GM23338 (cell line): Measurements from ENCODE around the gene ZNF230. TPM values are rescaled to one million over a fixed set of nuclear protein-coding genes. Genes with fewer than 3 reads are reported as not detected.

Experiments used
- ATAC-seq: fragments of 200-7000 bp; cut with Tn5 transposase; 3 replicates; pipeline ENCODE4 v1.9.1; 2020
- DNase-seq: peaks from one replicate; pipeline ENCODE4 v3.0.0-alpha.2; 2015; ENCODE audit warnings: low spot score
- H2AFZ ChIP-seq: fragments of 200-600 bp; sonication (generic); 2 replicates; pipeline ENCODE4 v1.8.0; 2016; ENCODE audit warnings: antibody characterized with exemption, mild to moderate bottlenecking, moderate library complexity
- H3F3A ChIP-seq: fragments of 200-600 bp; sonication (generic); replicated peaks from 2 replicates; pipeline ENCODE4 v1.8.0; 2017; ENCODE audit warnings: antibody characterized with exemption, mixed run types, low read depth
- H3K27ac ChIP-seq: fragments of 200-600 bp; sonication (generic); 2 replicates; pipeline ENCODE4 v1.6.1; 2016; ENCODE audit warnings: low read depth
- H3K27me3 ChIP-seq: fragments of 200-600 bp; sonication (generic); 2 replicates; pipeline ENCODE4 v1.8.0; 2016; ENCODE audit warnings: mild to moderate bottlenecking, mixed run types, moderate library complexity; ENCODE audit not compliant: insufficient read depth
- H3K36me3 ChIP-seq: fragments of 200-600 bp; sonication (generic); 2 replicates; pipeline ENCODE4 v1.8.0; 2016; ENCODE audit warnings: mild to moderate bottlenecking; ENCODE audit not compliant: insufficient read depth
- H3K4me1 ChIP-seq: fragments of 200-600 bp; sonication (generic); 2 replicates; pipeline ENCODE4 v1.8.0; 2016; ENCODE audit warnings: mild to moderate bottlenecking, moderate library complexity; ENCODE audit not compliant: insufficient read depth
- H3K4me2 ChIP-seq: fragments of 200-600 bp; sonication (generic); 2 replicates; pipeline ENCODE4 v1.7.1; 2017; ENCODE audit warnings: mixed run types
- H3K4me3 ChIP-seq: fragments of 200-600 bp; sonication (generic); 2 replicates; pipeline ENCODE4 v1.6.1; 2016; ENCODE audit warnings: mixed run types
- H3K79me2 ChIP-seq: fragments of 200-600 bp; sonication (generic); replicated peaks from 2 replicates; pipeline ENCODE4 v1.8.0; 2017; ENCODE audit warnings: mild to moderate bottlenecking; ENCODE audit not compliant: insufficient read depth
- H3K9me2 ChIP-seq: fragments of 200-600 bp; sonication (generic); 2 replicates; pipeline ENCODE4 v1.8.0; 2017; ENCODE audit not compliant: insufficient read depth
- H4K20me1 ChIP-seq: fragments of 200-600 bp; sonication (generic); replicated peaks from 2 replicates; pipeline ENCODE4 v1.8.0; 2017; ENCODE audit warnings: mild to moderate bottlenecking; ENCODE audit not compliant: insufficient read depth
- H3K27ac Mint-ChIP-seq: 2 replicates; pipeline ENCODE4 v1.8.0; 2020; ENCODE audit warnings: inconsistent platforms, mild to moderate bottlenecking, moderate library complexity, mixed read lengths
- H3K27me3 Mint-ChIP-seq: 3 replicates; pipeline ENCODE4 v1.8.0; 2022; ENCODE audit warnings: low read depth, mild to moderate bottlenecking, moderate library complexity, mixed read lengths, inconsistent platforms; ENCODE audit not compliant: insufficient read depth, poor library complexity
- H3K36me3 Mint-ChIP-seq: 3 replicates; pipeline ENCODE4 v1.8.0; 2021; ENCODE audit warnings: low read depth, mild to moderate bottlenecking, inconsistent platforms, moderate library complexity, mixed read lengths
- H3K4me1 Mint-ChIP-seq: 3 replicates; pipeline ENCODE4 v1.8.0; 2020; ENCODE audit warnings: mild to moderate bottlenecking, inconsistent platforms, mixed read lengths
- H3K4me3 Mint-ChIP-seq: 3 replicates; pipeline ENCODE4 v1.8.0; 2021; ENCODE audit warnings: moderate library complexity, mild to moderate bottlenecking, inconsistent platforms, mixed read lengths
- H3K9me3 Mint-ChIP-seq: 3 replicates; pipeline ENCODE4 v1.8.0; 2020; ENCODE audit warnings: moderate library complexity, mild to moderate bottlenecking, inconsistent platforms, mixed read lengths
- CREB1 ChIP-seq: fragments of 250-450 bp; sonication (Bioruptor Pico); IDR thresholded peaks from 2 replicates; pipeline ENCODE4 v1.5.0; 2020; ENCODE audit warnings: low read depth, mild to moderate bottlenecking, moderate library complexity
- EZH2phosphoT487 ChIP-seq: fragments of 200-600 bp; sonication (generic); IDR thresholded peaks from one replicate; pipeline ENCODE4 v1.8.1; 2018; ENCODE audit warnings: antibody characterized with exemption; ENCODE audit not compliant: unreplicated experiment
- NANOG ChIP-seq: IDR thresholded peaks from 2 replicates; pipeline ENCODE4 v1.6.1; 2016; ENCODE audit warnings: antibody characterized with exemption, borderline replicate concordance
- POLR2AphosphoS5 ChIP-seq: IDR thresholded peaks from 2 replicates; pipeline ENCODE4 v1.6.1; 2016; ENCODE audit warnings: antibody characterized with exemption, low read depth
- STAT1 ChIP-seq: IDR thresholded peaks from one replicate; pipeline ENCODE4 v1.6.1; 2016; ENCODE audit warnings: antibody characterized with exemption; ENCODE audit not compliant: unreplicated experiment
- ZNF114 ChIP-seq: fragments of 250-450 bp; sonication (Bioruptor Pico); IDR thresholded peaks from 2 replicates; pipeline ENCODE4 v1.5.0; 2020; ENCODE audit warnings: mild to moderate bottlenecking, moderate library complexity
- polyA plus RNA-seq: library from polyadenylated mRNA; unstranded; fragments of >200 nt; fragmentation: Nextera tagmentation; extraction: Ambion mirVana; gene quantifications from 2 replicates; pipeline ENCODE4 v1.2.1, GENCODE V29; 2016
- total RNA-seq: library from RNA; depleted of rRNA; stranded (reverse); fragments of >200 nt; shearing (Covaris generic); gene quantifications from 2 replicates; pipeline ENCODE4 v1.2.3, GENCODE V29; 2014
- TF ChIP-seq, protein P1 (sequence below), 2 experiments: fragments of 200-600 bp in 1 of 2; sonication (generic) in 1 of 2; conservative IDR thresholded peaks; 2 replicates each; pipeline versions ENCODE4 v1.5.1 to v1.6.1; 2016 to 2017; ENCODE audit warnings: antibody characterized with exemption in 2 of 2, low read depth in 2 of 2, mild to moderate bottlenecking in 2 of 2, moderate library complexity in 1 of 2

ZNF230 gene
- total and polyA plus RNA-seq, 2 experiments from 2014 or later, result 1.8 to 2.2 TPM

DNA sequence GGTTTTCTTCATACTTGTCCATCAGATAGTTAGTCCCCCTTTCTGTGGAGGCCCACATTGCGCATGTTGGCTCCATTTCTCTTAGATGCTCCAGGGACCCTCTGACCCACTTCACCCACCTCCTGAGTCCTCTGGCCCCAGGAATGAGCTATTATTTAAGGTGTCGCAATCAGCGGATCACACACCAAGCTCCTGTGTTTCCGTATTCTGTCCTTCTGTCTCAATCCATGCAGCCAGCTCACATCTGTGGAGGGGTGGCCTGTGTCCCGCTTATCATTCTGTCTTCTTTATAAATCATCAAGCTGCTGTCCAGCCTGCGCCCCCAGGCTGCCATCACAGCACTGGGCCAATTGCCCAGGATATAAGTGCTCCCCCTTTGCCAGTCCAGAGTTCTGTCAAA is 4.7 kb downstream of the ZNF230 start:
- H3K36me3 Mint-ChIP-seq, result peaks cover 55% of the 10 kb centered on the region
- peaks cover 5% of the 10 kb centered on the region for H3K27me3 Mint-ChIP-seq
- Histone ChIP-seq H3F3A (no peaks in the 10 kb centered on the region), H3K79me2 (0 out of 2 replicates have a peak, but pooled peaks cover 8% of the 10 kb centered on the region), H3K4me2 (no peak overlapping the region), H3K27ac (no peak overlapping the region), H3K36me3 (peaks cover 31% of the 10 kb centered on the region), H4K20me1 (no peaks in the 10 kb centered on the region), H3K4me3 (no peak overlapping the region), H3K4me1 (no peaks in the 10 kb centered on the region), H3K27me3 (no peaks in the 10 kb centered on the region), H3K9me2 (peaks cover 17% of the 10 kb centered on the region), H2AFZ (no peak overlapping the region)
- ATAC-seq (no peak), DNase-seq (no peak)
- TF ChIP-seq POLR2AphosphoS5 (no peak), EZH2phosphoT487 (no peak), NANOG (no peak)
- TF ChIP-seq, protein P1, sequence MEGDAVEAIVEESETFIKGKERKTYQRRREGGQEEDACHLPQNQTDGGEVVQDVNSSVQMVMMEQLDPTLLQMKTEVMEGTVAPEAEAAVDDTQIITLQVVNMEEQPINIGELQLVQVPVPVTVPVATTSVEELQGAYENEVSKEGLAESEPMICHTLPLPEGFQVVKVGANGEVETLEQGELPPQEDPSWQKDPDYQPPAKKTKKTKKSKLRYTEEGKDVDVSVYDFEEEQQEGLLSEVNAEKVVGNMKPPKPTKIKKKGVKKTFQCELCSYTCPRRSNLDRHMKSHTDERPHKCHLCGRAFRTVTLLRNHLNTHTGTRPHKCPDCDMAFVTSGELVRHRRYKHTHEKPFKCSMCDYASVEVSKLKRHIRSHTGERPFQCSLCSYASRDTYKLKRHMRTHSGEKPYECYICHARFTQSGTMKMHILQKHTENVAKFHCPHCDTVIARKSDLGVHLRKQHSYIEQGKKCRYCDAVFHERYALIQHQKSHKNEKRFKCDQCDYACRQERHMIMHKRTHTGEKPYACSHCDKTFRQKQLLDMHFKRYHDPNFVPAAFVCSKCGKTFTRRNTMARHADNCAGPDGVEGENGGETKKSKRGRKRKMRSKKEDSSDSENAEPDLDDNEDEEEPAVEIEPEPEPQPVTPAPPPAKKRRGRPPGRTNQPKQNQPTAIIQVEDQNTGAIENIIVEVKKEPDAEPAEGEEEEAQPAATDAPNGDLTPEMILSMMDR (conservative IDR thresholded peaks at IDR 0.05; ENCODE audit: low read depth in 2 of 2), result no peak
- no peak overlapping the region for H3K4me3 Mint-ChIP-seq
- H3K9me3 Mint-ChIP-seq, result peaks cover 47% of the 10 kb centered on the region
- no peak overlapping the region for H3K27ac Mint-ChIP-seq
- peaks cover 4% of the 10 kb centered on the region for H3K4me1 Mint-ChIP-seq

DNA sequence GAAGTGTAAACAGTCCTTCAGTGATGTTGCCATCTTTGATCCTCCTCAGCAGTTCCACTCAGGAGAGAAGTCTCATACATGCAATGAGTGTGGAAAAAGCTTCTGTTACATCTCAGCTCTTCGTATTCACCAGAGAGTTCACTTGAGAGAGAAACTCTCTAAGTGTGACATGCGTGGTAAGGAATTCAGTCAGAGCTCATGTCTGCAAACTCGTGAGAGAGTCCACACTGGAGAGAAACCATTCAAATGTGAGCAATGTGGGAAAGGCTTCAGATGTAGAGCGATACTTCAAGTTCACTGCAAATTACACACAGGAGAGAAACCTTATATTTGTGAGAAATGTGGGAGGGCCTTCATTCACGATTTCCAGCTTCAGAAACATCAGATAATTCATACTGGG is 7.7 kb downstream of the ZNF230 start:
- no peak for TF ChIP-seq ZNF114 (CRISPR knock-in tag)
- TF ChIP-seq CREB1 (CRISPR knock-in tag), result no peak
- no peak for TF ChIP-seq STAT1
- TF ChIP-seq, protein P1 (conservative IDR thresholded peaks at IDR 0.05; ENCODE audit: low read depth in 2 of 2), result no peak
- TF ChIP-seq NANOG, result no peak
- H3K27me3 Mint-ChIP-seq, result peaks cover 3% of the 10 kb centered on the region
- no peaks in the 10 kb centered on the region for H3K4me1 Mint-ChIP-seq
- H3K36me3 ChIP-seq, result peaks cover 34% of the 10 kb centered on the region
- 0 out of 2 replicates have a peak, but pooled peaks cover 4% of the 10 kb centered on the region for H3K79me2 ChIP-seq
- no peak overlapping the region for H3K4me3 ChIP-seq
- no peaks in the 10 kb centered on the region for H3F3A ChIP-seq
- no peak for DNase-seq
- no peaks in the 10 kb centered on the region for H3K27me3 ChIP-seq
- H3K36me3 Mint-ChIP-seq, result peaks cover 59% of the 10 kb centered on the region
- ATAC-seq, result no peak
- H3K4me2 ChIP-seq, result no peak overlapping the region
- no peak overlapping the region for H3K27ac ChIP-seq
- H2AFZ ChIP-seq, result no peak overlapping the region
- H3K4me1 ChIP-seq, result no peaks in the 10 kb centered on the region
- peaks cover 17% of the 10 kb centered on the region for H3K9me2 ChIP-seq
- H4K20me1 ChIP-seq, result no peaks in the 10 kb centered on the region
- H3K9me3 Mint-ChIP-seq, result peaks cover 77% of the 10 kb centered on the region
- no peak overlapping the region for H3K4me3 Mint-ChIP-seq
- no peak overlapping the region for H3K27ac Mint-ChIP-seq
